Measurements from ENCODE around the gene HACD3.
"Not testable (repeated sequence)": the region's sequence is repeated elsewhere in the genome, so short reads cannot be mapped to it uniquely, and the experiment has no call there.

Gene HACD3

GRCh38 chr15:65552851-65553250 is 22.6 kb downstream of the HACD3 start:
- not testable (repeated sequence) for H3K27me3 ChIP-seq (ENCODE audit: control insufficient read depth, insufficient read depth, low read length); H3K4me1 ChIP-seq (ENCODE audit: control insufficient read depth, insufficient read depth, low read length); H3K9ac ChIP-seq (ENCODE audit: low read depth, low read length); H3K36me3 ChIP-seq (ENCODE audit: control insufficient read depth, insufficient read depth, low read length); H3K4me3 ChIP-seq (ENCODE audit: low read depth, low read length); H3K9me3 ChIP-seq (ENCODE audit: control insufficient read depth, insufficient read depth, low read length)

- Histone ChIP-seq H3K4me1 (ENCODE audit: control insufficient read depth, insufficient read depth, low read length) (peaks cover 6% of the 10 kb centered on the region), H3K9ac (ENCODE audit: low read depth, low read length) (no peak overlapping the region), H3K27me3 (ENCODE audit: control insufficient read depth, insufficient read depth, low read length) (no peaks in the 10 kb centered on the region), H3K9me3 (ENCODE audit: control insufficient read depth, insufficient read depth, low read length) (no peaks in the 10 kb centered on the region), H3K4me3 (ENCODE audit: low read depth, low read length) (no peak overlapping the region), H3K36me3 (ENCODE audit: control insufficient read depth, insufficient read depth, low read length) (peaks cover 9% of the 10 kb centered on the region)
These were observed 23.4 kb downstream of the HACD3 start for GRCh38 chr15:65553691-65554090.

DNA sequence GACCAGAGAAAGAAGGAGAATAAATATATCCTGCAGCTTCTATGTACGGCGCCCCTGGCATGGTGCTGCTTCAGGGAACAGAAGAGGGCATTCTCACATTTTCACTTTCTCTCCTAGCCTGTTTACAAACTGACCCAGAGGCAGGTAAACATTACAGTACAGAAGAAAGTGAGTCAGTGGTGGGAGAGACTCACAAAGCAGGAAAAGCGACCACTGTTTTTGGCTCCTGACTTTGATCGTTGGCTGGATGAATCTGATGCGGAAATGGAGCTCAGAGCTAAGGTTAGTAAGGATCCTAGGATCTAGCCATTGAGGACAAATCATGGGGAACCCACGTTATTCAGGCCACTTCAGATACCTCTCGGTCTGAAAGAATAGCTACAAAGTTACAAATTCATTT is 26.4 kb downstream of the HACD3 start:
- H3K9me3 ChIP-seq (ENCODE audit: control insufficient read depth, insufficient read depth, low read length), result no peaks in the 10 kb centered on the region
- H3K4me1 ChIP-seq (ENCODE audit: control insufficient read depth, insufficient read depth, low read length), result no peaks in the 10 kb centered on the region
- no peak overlapping the region for H3K4me3 ChIP-seq (ENCODE audit: low read depth, low read length)
- H3K27me3 ChIP-seq (ENCODE audit: control insufficient read depth, insufficient read depth, low read length), result no peaks in the 10 kb centered on the region
- H3K36me3 ChIP-seq (ENCODE audit: control insufficient read depth, insufficient read depth, low read length), result peaks cover 14% of the 10 kb centered on the region
- H3K9ac ChIP-seq (ENCODE audit: low read depth, low read length), result no peak overlapping the region

DNA sequence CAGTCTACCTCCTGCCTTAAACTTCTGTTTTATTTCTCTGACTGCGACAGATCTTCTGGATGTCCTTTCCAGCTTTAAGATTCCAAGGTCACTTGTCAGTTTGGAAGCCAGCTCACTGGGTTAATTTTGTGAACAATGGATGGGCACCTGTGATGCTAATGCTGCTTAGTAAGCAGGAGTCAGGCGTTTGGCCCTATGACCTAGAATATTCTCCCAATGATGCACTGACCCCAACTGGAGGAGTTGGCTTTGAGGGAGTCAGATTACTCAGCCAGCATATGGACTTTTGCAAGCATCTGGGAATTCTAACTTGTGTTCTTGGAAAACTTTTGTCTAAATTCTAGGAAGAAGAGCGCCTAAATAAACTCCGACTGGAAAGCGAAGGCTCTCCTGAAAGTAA is 28.1 kb downstream of the HACD3 start:
- Histone ChIP-seq H3K9me3 (ENCODE audit: control insufficient read depth, insufficient read depth, low read length) (no peaks in the 10 kb centered on the region), H3K36me3 (ENCODE audit: control insufficient read depth, insufficient read depth, low read length) (peaks cover 14% of the 10 kb centered on the region), H3K27me3 (ENCODE audit: control insufficient read depth, insufficient read depth, low read length) (no peaks in the 10 kb centered on the region), H3K9ac (ENCODE audit: low read depth, low read length) (no peak overlapping the region), H3K4me1 (ENCODE audit: control insufficient read depth, insufficient read depth, low read length) (no peaks in the 10 kb centered on the region), H3K4me3 (ENCODE audit: low read depth, low read length) (no peak overlapping the region)

GRCh38 chr15:65558997-65559760 is 28.9 kb downstream of the HACD3 start:
- peaks cover 21% of the 10 kb centered on the region for H3K36me3 ChIP-seq (ENCODE audit: control insufficient read depth, insufficient read depth, low read length)
- no peaks in the 10 kb centered on the region for H3K4me1 ChIP-seq (ENCODE audit: control insufficient read depth, insufficient read depth, low read length)
- no peaks in the 10 kb centered on the region for H3K9me3 ChIP-seq (ENCODE audit: control insufficient read depth, insufficient read depth, low read length)
- no peak overlapping the region for H3K9ac ChIP-seq (ENCODE audit: low read depth, low read length)
- H3K27me3 ChIP-seq (ENCODE audit: control insufficient read depth, insufficient read depth, low read length), result no peaks in the 10 kb centered on the region
- no peak overlapping the region for H3K4me3 ChIP-seq (ENCODE audit: low read depth, low read length)

GRCh38 chr15:65559941-65560340 is 29.7 kb downstream of the HACD3 start:
- H3K36me3 ChIP-seq (ENCODE audit: control insufficient read depth, insufficient read depth, low read length), result peaks cover 28% of the 10 kb centered on the region
- H3K27me3 ChIP-seq (ENCODE audit: control insufficient read depth, insufficient read depth, low read length), result no peaks in the 10 kb centered on the region
- no peak overlapping the region for H3K4me3 ChIP-seq (ENCODE audit: low read depth, low read length)
- H3K4me1 ChIP-seq (ENCODE audit: control insufficient read depth, insufficient read depth, low read length), result no peaks in the 10 kb centered on the region
- no peak overlapping the region for H3K9ac ChIP-seq (ENCODE audit: low read depth, low read length)
- no peaks in the 10 kb centered on the region for H3K9me3 ChIP-seq (ENCODE audit: control insufficient read depth, insufficient read depth, low read length)

DNA sequence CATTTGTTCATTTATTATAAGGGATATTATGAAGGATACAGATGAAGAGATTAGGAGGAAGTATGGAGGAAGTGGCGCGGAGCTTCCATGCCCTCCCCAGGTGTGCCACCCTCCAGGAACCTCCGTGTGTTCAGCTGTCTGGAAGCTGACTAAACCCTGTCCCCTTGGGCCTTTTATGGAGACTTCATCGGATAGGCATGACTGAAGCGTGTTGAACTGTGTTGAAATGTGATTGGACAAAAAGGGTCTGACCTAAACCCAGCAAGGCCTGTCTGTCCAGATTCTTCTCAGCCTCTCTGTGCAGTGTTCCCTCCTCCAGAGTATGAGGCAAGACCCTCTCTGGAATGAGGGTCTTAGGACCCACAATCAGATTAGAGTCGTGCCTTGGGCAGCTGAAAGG is 31.7 kb downstream of the HACD3 start:
- H3K27me3 ChIP-seq (ENCODE audit: control insufficient read depth, insufficient read depth, low read length), result no peaks in the 10 kb centered on the region
- H3K4me1 ChIP-seq (ENCODE audit: control insufficient read depth, insufficient read depth, low read length), result no peaks in the 10 kb centered on the region
- no peak overlapping the region for H3K4me3 ChIP-seq (ENCODE audit: low read depth, low read length)
- peaks cover 3% of the 10 kb centered on the region for H3K9me3 ChIP-seq (ENCODE audit: control insufficient read depth, insufficient read depth, low read length)
- H3K36me3 ChIP-seq (ENCODE audit: control insufficient read depth, insufficient read depth, low read length), result peaks cover 20% of the 10 kb centered on the region
- H3K9ac ChIP-seq (ENCODE audit: low read depth, low read length), result no peak overlapping the region

GRCh38 chr15:65569728-65570127 is 39.5 kb downstream of the HACD3 start:
- Histone ChIP-seq H3K9me3 (ENCODE audit: control insufficient read depth, insufficient read depth, low read length) (peaks cover 3% of the 10 kb centered on the region), H3K4me1 (ENCODE audit: control insufficient read depth, insufficient read depth, low read length) (no peaks in the 10 kb centered on the region), H3K27me3 (ENCODE audit: control insufficient read depth, insufficient read depth, low read length) (no peaks in the 10 kb centered on the region), H3K4me3 (ENCODE audit: low read depth, low read length) (no peak overlapping the region), H3K9ac (ENCODE audit: low read depth, low read length) (no peak overlapping the region), H3K36me3 (ENCODE audit: control insufficient read depth, insufficient read depth, low read length) (peaks cover 12% of the 10 kb centered on the region)

DNA sequence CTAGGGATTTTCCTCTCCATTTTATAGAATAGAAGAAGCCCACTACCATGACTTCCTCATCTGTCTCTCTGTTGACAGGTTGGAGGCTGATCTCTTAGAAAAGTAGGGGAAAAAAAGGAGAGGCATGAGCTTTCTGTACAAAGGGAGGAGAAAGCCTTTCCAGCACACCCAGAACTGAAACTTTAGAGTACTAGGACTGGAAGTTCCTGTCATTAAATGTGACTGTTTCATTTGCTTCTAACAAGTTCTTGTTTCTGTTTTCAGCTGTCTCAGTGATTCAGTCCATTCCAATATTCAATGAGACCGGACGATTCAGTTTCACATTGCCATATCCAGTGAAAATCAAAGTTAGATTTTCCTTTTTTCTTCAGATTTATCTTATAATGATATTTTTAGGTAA is 41.7 kb downstream of the HACD3 start:
- Histone ChIP-seq H3K9me3 (ENCODE audit: control insufficient read depth, insufficient read depth, low read length) (no peaks in the 10 kb centered on the region), H3K4me3 (ENCODE audit: low read depth, low read length) (no peak overlapping the region), H3K4me1 (ENCODE audit: control insufficient read depth, insufficient read depth, low read length) (no peaks in the 10 kb centered on the region), H3K36me3 (ENCODE audit: control insufficient read depth, insufficient read depth, low read length) (peaks cover 10% of the 10 kb centered on the region), H3K27me3 (ENCODE audit: control insufficient read depth, insufficient read depth, low read length) (no peaks in the 10 kb centered on the region), H3K9ac (ENCODE audit: low read depth, low read length) (no peak overlapping the region)

- Histone ChIP-seq H3K9me3 (ENCODE audit: control insufficient read depth, insufficient read depth, low read length) (no peaks in the 10 kb centered on the region), H3K36me3 (ENCODE audit: control insufficient read depth, insufficient read depth, low read length) (peaks cover 8% of the 10 kb centered on the region), H3K4me3 (ENCODE audit: low read depth, low read length) (no peak overlapping the region), H3K27me3 (ENCODE audit: control insufficient read depth, insufficient read depth, low read length) (no peaks in the 10 kb centered on the region), H3K4me1 (ENCODE audit: control insufficient read depth, insufficient read depth, low read length) (no peaks in the 10 kb centered on the region), H3K9ac (ENCODE audit: low read depth, low read length) (no peak overlapping the region)
These were observed 46.4 kb downstream of the HACD3 start for GRCh38 chr15:65576664-65577063.

DNA sequence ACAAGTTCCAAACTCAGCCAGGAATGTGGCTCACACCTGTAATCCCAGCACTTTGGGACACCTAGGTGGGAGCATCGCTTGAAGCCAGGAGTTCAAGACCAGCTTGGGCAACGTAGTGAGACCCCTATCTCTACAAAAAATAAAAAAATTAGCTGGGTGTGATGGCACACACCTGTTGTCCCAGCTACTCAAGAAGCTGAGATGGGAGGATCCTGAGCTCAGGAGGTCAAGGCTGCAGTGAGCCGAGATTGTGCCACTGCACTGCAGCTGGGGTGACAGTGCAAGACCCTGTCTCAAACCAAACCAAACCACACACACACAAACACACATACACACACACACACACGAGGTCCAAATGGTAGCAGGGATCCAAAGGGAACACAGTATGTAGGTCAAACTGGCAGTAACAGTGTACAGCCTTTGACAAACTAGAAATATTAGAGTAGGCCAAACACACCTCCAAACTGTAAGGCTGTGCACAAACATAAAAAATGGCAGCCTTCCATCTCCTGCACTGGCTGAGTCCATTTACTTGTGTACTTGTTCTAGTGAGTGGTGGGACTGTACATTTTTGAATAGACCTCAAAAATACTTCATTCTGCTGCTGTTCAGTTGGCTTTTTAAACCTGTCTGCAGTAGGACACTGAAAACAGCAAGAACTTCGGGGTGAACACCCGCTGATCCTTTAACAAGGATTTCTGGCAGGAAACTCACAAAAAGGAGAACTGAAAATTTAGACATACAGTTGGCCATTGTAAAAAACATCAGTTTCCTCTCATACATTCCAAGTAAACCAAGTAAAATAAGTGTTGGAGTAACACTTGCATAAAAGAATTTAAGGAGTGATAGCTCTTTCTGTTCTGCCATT is 47.1 kb downstream of the HACD3 start:
- Histone ChIP-seq H3K27me3 (ENCODE audit: control insufficient read depth, insufficient read depth, low read length) (no peaks in the 10 kb centered on the region), H3K4me3 (ENCODE audit: low read depth, low read length) (no peak overlapping the region), H3K9ac (ENCODE audit: low read depth, low read length) (no peak overlapping the region), H3K9me3 (ENCODE audit: control insufficient read depth, insufficient read depth, low read length) (no peaks in the 10 kb centered on the region), H3K4me1 (ENCODE audit: control insufficient read depth, insufficient read depth, low read length) (no peaks in the 10 kb centered on the region), H3K36me3 (ENCODE audit: control insufficient read depth, insufficient read depth, low read length) (peaks cover 10% of the 10 kb centered on the region)
